Aorta (tissue), 5 donors: Measurements from ENCODE around the gene RHOF. TPM values are rescaled to one million over a fixed set of nuclear protein-coding genes. Genes with fewer than 3 reads are reported as not detected.

Source experiments
- ATAC-seq: fragments of 200-7000 bp; cut with Tn5 transposase; one replicate; pipeline ENCODE4 v1.9.1; 2022; ENCODE audit warnings: moderate library complexity; ENCODE audit not compliant: low FRiP score
- DNase-seq, 2 donors: peaks; one replicate each; pipeline ENCODE4 v3.0.0-alpha.2; 2020
- H3K27ac ChIP-seq, 2 donors: one replicate each; pipeline ENCODE4 v1.5.1; 2013; ENCODE audit warnings: low read length in 2 of 2, mild to moderate bottlenecking in 2 of 2, moderate library complexity in 2 of 2, control low read depth in 1 of 2, inconsistent platforms in 1 of 2, low read depth in 1 of 2
- H3K27me3 ChIP-seq, 2 donors: one replicate each; pipeline ENCODE4 v1.6.1; 2013; ENCODE audit warnings: control low read depth in 1 of 2, low read length in 1 of 2, mild to moderate bottlenecking in 1 of 2, moderate library complexity in 1 of 2; ENCODE audit not compliant: insufficient read depth in 2 of 2, control insufficient read depth in 1 of 2
- H3K36me3 ChIP-seq, 2 donors: one replicate each; pipeline ENCODE4 v1.6.1; 2013; ENCODE audit warnings: control low read depth in 1 of 2, low read length in 1 of 2, mild to moderate bottlenecking in 1 of 2; ENCODE audit not compliant: insufficient read depth in 2 of 2, control insufficient read depth in 1 of 2
- H3K4me1 ChIP-seq, 2 donors: one replicate each; pipeline ENCODE4 v1.6.1; 2013; ENCODE audit warnings: low read length in 2 of 2, control low read depth in 1 of 2, mild to moderate bottlenecking in 1 of 2, moderate library complexity in 1 of 2; ENCODE audit not compliant: insufficient read depth in 2 of 2, control insufficient read depth in 1 of 2
- H3K4me3 ChIP-seq, 2 donors: one replicate each; pipeline ENCODE4 v1.5.1; 2013; ENCODE audit warnings: low read length in 2 of 2, control low read depth in 1 of 2, mild to moderate bottlenecking in 1 of 2
- H3K9me3 ChIP-seq: one replicate; pipeline ENCODE4 v1.6.1; 2013; ENCODE audit warnings: mild to moderate bottlenecking, low read length; ENCODE audit not compliant: control insufficient read depth
- WGBS, 2 donors: extraction: QIAGEN DNeasy Blood & Tissue Kit; methylation state at CpG; one replicate each; pipeline ENCODE4 v1.1.7; 2013; 5-methylcytosine and 5-hydroxymethylcytosine counted together
- intact Hi-C, 2 donors: fragments of 100-400 bp; cut with DNase I; formaldehyde crosslinking; loops; one replicate each; pipeline versions ENCODE4 v1.14.2 to v1.15.0; 2022
- polyA plus RNA-seq, 2 donors: library from polyadenylated mRNA; stranded (reverse); fragments of 200-250 nt; gene quantifications; one replicate each; pipeline ENCODE4 v1.2.3, GENCODE V29; 2013
- total RNA-seq, 2 donors: library from RNA; stranded (reverse); fragmentation: NEBNext Ultra II Directional; extraction: Animal tissue kit (Norgen Biotek cat#: 25700); gene quantifications; one replicate each; pipeline ENCODE4 v1.2.1, GENCODE V29; 2021
- donor health status: healthy with polysubstance abuse.
- donor health status: Bipolar disorder and iron deficiency.
- donor health status: DM: no; HTN: no; CAD: no.
- donor health status: DM: no; HTN: no; CAD: no.
- donor health status: DM: yes; HTN: yes; CAD: no.

Gene RHOF
- total and polyA plus RNA-seq, 4 donors: 5.2 to 18.0 (median 9.1) TPM

DNA sequence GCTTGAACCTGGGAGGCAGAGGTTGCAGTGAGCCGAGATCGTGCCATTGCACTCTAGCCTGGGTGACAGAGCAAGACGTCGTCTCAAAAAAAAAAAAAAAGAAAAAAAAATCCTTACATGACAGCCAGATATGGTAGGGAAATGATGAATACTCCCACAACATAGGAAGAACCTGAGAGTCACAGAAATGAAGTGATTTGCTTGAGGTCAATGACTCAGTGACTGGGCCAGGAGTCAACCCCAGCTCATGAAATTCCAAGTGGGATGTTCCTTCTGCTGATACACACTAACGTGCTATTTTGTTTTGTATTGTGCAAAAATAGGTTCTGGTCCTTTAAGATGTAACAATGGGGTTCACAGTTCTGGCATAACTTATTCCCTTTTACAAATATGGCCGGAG is 9.0 kb downstream of the RHOF start:
- 41 to 49% methylated on average over 6 of the region's 6 CpGs for WGBS, 2 donors
- Histone ChIP-seq H3K4me1 (no peaks in the 10 kb centered on the region), H3K27me3 (no peaks in the 10 kb centered on the region), H3K36me3 (no peaks in the 10 kb centered on the region), H3K4me3 (no peak overlapping the region), H3K27ac (no peak overlapping the region), H3K9me3 (no peaks in the 10 kb centered on the region)
- intact Hi-C loops: no loop called here
- ATAC-seq: no peak
- DNase-seq: no peak

DNA sequence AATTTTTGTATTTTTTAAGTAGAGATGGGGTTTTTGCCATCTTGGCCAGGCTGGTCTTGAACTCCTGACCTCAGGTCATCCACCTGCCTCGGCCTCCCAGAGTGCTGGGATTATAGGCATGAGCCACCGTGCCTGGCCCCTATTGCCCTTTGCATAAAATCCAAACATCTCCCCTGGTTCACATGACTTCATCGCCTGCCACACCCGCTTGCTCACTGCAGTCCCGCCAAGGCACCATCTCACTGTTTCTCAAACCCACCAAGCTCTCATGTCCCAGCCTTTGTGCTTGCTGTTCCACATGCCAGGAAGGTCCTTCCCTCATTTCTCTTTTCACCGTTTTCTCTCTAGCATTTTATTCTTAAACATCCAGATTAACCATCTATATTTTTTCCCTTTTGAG is 9.7 kb downstream of the RHOF start:
- DNase-seq (no peak), ATAC-seq (no peak)
- intact Hi-C loops: no loop called here
- H3K4me1 ChIP-seq: no peaks in the 10 kb centered on the region
- no peak overlapping the region for H3K27ac ChIP-seq
- H3K4me3 ChIP-seq: no peak overlapping the region
- no peaks in the 10 kb centered on the region for H3K36me3 ChIP-seq
- WGBS, 2 donors: 71 to 77% methylated on average over 6 of the region's 6 CpGs
- no peaks in the 10 kb centered on the region for H3K27me3 ChIP-seq
- H3K9me3 ChIP-seq: no peaks in the 10 kb centered on the region

DNA sequence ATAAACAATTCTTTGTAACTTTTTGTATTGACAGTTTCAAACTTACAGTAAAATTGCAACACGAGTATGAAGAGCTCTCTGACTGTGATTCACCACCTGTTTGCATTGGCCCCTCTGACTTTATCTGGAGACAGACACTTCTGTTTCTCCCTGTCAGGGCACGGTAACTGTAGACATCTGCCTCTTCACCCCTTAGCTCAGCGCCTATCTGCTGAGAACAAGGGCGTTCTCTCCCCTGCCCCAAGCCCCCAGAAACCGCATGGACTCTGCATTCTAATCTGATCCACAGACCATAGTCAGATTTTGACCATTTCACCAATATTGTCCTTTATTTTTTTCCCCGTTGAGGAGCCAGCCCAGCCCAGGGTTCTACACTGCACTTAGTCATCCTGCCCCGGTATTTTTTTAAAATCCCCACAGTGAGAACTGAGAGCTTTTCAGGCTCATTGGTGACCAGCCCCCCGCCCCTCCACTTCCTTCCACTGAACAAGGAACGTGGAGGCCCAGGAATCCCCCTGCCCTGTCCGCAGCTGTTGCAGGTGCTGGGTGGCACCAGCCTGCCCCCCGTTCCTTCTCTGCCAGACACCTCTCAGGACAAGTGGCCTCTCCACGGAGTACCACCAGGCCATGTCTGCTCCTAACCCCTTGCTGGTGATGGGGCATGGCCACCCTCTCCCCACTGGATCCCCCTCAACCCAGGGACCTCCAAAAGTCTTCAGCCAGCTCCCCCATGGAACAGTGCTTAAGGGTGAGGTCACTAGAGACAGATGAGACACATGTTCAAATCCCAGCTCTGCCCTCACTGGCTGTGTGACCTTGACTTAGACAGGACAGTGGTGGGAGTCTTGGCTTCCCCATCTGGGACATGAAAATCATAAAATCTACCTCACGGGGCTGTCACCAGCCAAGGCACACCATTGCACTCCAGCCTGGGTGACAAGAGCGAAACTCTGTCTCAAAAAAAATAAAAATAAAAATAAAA is 11.2 kb downstream of the RHOF start:
- Histone ChIP-seq H3K4me1 (no peaks in the 10 kb centered on the region), H3K27ac (no peak overlapping the region), H3K4me3 (no peak overlapping the region), H3K27me3 (no peaks in the 10 kb centered on the region), H3K9me3 (no peaks in the 10 kb centered on the region), H3K36me3 (no peaks in the 10 kb centered on the region)
- 55 to 67% methylated on average over 14 of the region's 14 CpGs for WGBS, 2 donors
- no peak for DNase-seq
- ATAC-seq: no peak
- intact Hi-C loops: no loop called here

DNA sequence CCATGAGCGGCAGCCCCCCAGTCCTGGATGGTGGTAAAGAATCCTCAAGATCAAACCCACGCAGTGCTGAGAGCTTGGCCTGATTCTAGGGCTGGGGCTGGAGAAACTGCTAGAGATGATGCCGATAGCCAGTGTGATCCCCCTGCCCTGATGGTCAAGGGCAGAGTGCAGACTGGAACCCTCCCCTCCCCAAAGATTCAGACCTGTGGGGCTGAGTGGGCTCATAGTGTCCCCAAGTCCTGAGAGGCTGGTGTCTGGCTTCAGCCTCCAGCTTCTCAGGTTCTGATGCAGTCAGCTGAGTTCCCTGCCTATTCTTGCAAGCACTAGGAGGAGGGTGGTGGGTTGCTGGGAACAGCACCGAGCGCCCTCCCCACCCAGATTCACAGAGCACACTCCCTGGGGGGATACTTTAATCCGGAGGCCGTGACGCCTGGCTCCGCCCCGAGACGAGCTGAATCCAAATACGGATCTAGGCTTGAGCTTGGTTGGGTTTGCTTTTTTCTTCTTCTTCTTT is 11.9 kb downstream of the RHOF start:
- Histone ChIP-seq H3K27ac (no peak overlapping the region), H3K4me1 (no peaks in the 10 kb centered on the region), H3K4me3 (no peak overlapping the region), H3K9me3 (no peaks in the 10 kb centered on the region), H3K36me3 (no peaks in the 10 kb centered on the region), H3K27me3 (no peaks in the 10 kb centered on the region)
- 24 to 52% methylated on average over 12 of the region's 12 CpGs for WGBS, 2 donors
- ATAC-seq (no peak), DNase-seq (no peak)
- intact Hi-C loops: no loop called here

DNA sequence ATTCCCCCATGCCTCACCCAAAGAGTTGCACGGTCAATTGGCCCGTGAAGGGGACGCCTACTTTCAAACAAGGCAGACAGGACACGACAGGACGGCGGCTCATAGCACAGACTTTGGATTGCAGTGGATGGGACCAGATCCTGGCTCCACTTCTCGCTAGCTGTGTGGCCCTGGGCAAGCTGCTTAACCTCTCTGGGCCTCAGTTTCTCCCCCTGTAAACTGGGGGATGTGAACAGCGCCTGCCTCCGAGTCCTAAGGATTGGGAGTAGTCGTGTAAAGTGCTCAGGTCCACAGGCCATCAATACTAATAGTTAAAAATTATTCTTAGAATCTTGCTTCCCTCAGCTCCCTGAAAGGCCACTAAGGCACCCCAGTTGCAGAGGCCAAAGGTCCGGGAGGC is 13.1 kb downstream of the RHOF start:
- H3K36me3 ChIP-seq: no peaks in the 10 kb centered on the region
- WGBS, 2 donors: 96% methylated on average over 11 of the region's 11 CpGs
- no peak overlapping the region for H3K27ac ChIP-seq
- no peaks in the 10 kb centered on the region for H3K27me3 ChIP-seq
- intact Hi-C loops: no loop called here
- no peaks in the 10 kb centered on the region for H3K4me1 ChIP-seq
- DNase-seq (no peak), ATAC-seq (no peak)
- H3K4me3 ChIP-seq: no peak overlapping the region
- no peaks in the 10 kb centered on the region for H3K9me3 ChIP-seq

DNA sequence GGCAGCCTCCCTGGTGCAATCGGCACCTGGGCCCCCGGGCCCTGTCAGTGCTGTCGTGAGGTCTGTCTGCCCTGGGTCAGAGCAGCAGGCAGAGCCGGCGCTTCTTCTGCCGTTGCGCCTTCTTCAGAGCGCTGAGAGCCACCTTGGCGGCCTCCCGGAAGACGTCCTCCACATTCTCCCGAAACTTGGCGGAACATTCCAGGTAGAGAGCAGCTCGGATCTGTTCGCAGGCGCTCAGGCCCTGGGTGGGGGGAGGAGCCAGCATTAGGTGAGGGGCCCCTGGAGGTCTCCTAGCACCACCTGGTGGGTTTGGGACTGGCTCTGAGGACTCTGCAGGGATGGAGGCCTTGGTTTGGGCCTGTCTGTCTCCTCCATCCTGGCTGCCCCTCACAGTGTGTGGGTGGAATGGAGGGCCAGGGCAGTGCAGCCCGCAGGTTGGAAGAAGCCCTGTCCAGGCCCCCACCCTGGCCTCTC is 14.0 kb downstream of the RHOF start:
- Histone ChIP-seq H3K9me3 (no peaks in the 10 kb centered on the region), H3K4me1 (no peaks in the 10 kb centered on the region), H3K36me3 (no peaks in the 10 kb centered on the region), H3K27ac (no peak overlapping the region), H3K4me3 (no peak overlapping the region), H3K27me3 (no peaks in the 10 kb centered on the region)
- ATAC-seq (no peak), DNase-seq (no peak)
- 92 to 94% methylated on average over 17 of the region's 17 CpGs for WGBS, 2 donors
- intact Hi-C loops: loop anchor here (5.0 kb wide), 1 partner anchor 33 kb away; no protein-coding TSS in a partner anchor

DNA sequence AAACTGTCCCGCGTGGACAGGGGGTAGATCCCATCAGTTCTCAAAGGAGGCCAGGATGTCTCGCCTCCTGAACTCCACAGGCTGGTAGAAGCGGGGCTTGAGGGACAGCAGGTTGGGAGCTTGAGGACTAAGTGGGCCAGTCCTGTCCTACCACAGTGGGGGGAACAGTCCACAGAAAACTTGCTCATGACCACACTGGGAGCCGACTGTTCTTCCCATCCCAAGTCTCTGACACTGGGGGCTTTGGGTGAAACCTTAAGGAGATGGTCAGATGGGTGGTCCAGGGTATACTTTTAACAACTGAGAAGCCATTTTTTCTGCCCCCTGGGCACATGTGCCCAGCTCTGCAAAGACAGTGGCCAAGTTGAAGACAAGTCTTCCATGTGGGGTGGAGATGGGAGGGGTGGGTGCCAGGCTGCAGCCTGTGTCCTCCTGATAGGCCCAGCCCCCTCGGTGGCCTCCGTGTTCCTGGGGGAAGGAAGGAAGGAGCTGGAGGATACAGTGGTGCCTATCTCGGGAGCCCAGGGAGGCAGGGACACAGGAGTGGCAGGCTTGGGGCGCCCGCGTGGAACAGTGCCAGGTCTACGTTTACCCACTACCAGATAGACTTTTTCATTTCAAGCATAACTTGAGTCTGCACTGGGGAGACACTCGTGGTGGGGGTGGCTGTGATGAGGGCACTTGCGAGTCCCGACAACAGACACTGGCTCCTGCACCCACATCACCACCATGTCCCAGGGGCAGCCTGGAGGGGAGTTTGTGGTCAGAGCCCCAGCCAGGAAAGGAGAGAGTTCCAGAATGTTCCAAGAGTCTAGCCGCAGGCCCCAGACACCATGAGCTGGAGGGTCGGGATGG is 14.7 kb downstream of the RHOF start:
- no peak overlapping the region for H3K27ac ChIP-seq
- ATAC-seq (no peak), DNase-seq (no peak)
- H3K36me3 ChIP-seq: no peaks in the 10 kb centered on the region
- WGBS, 2 donors: 80 to 83% methylated on average over 17 of the region's 17 CpGs
- H3K4me3 ChIP-seq: no peak overlapping the region
- no peaks in the 10 kb centered on the region for H3K9me3 ChIP-seq
- intact Hi-C loops: loop anchor here (5.0 kb wide), 1 partner anchor 34 kb away; no protein-coding TSS in a partner anchor
- H3K27me3 ChIP-seq: no peaks in the 10 kb centered on the region
- H3K4me1 ChIP-seq: no peaks in the 10 kb centered on the region

DNA sequence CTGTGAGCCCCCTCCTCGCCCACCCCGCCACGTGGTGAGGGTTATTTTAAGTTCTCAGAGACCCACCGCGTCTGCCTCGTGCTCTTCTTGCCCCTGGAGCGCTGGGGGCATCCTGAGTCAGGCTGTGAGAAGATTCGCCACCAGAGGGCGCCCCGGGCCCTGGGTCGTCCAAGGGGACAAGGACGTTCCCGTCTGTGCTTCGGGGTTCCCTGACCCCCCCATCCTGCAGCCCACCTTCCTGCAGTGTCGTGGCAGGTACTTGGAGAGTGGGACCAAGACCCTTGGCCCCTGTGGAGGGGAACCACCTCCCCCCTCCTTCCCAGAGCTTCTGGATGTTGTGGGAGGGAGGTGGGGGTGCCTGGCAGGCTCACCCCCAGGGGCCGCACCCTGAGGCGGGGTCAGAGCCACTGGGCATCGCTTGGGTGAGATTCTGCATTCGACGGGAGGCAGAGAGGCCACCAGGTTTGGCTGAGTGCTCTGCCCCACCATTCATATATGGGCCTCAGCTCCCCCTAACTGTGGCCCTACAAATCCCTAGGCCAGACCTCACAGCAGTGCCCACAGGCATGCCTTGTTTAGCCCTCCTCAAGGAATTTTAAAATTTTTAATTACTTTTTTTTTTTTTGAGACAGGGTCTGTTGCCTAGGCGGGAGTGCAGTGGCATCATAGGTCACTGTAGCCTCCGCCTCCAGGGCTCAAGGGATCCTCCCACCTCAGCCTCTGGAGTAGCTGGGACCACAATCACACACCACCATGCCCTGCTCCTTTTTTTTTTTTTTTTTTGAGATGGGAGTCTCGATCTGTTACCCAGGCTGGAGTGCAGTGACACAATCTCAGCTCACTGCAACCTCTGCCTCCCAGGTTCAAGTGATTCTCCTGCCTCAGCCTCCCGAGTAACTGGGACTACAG is 17.0 kb downstream of the RHOF start:
- H3K9me3 ChIP-seq: no peaks in the 10 kb centered on the region
- H3K27ac ChIP-seq: no peak overlapping the region
- peak; percentile 87 to 96 for DNase-seq
- intact Hi-C loops: loop anchor here (5.0 kb wide), 1 partner anchor 36 kb away; no protein-coding TSS in a partner anchor
- peak; percentile 73 for ATAC-seq
- no peaks in the 10 kb centered on the region for H3K36me3 ChIP-seq
- no peak overlapping the region for H3K4me3 ChIP-seq
- 34 to 36% methylated on average over 24 of the region's 24 CpGs for WGBS, 2 donors
- H3K27me3 ChIP-seq: no peaks in the 10 kb centered on the region
- H3K4me1 ChIP-seq: no peaks in the 10 kb centered on the region
